Kidney epithelial cell (primary cell): ENCODE measurements around the gene SIRT6. TPM values are rescaled to one million over a fixed set of nuclear protein-coding genes. Genes with fewer than 3 reads are reported as not detected.
"Not testable (repeated sequence)": the region's sequence is repeated elsewhere in the genome, so short reads cannot be mapped to it uniquely, and the experiment has no call there.

ENCODE experiments used
- DNase-seq: peaks from one replicate; pipeline ENCODE4 v3.0.0-alpha.2; 2010; ENCODE audit warnings: low read depth
- H3K27me3 ChIP-seq: 2 replicates; pipeline ENCODE4 v1.6.0; 2011; ENCODE audit warnings: low read length; ENCODE audit not compliant: control insufficient read depth, insufficient read depth
- H3K36me3 ChIP-seq: 2 replicates; pipeline ENCODE4 v1.5.1; 2011; ENCODE audit warnings: low read length; ENCODE audit not compliant: control insufficient read depth, insufficient read depth
- H3K4me3 ChIP-seq: 2 replicates; pipeline ENCODE4 v1.5.1; 2011; ENCODE audit warnings: low read depth, mild to moderate bottlenecking, control low read depth, low read length
- total RNA-seq: library from RNA; depleted of rRNA; stranded (reverse); fragments of >200 nt; gene quantifications from 2 replicates; pipeline ENCODE4 v1.2.3, GENCODE V29; 2015
- TF ChIP-seq, protein P1 (sequence below): IDR thresholded peaks from 2 replicates; pipeline ENCODE4 v1.5.1; 2011; ENCODE audit warnings: mild to moderate bottlenecking, moderate library complexity, low read length, control low read depth, inconsistent platforms; ENCODE audit not compliant: insufficient read depth, poor library complexity, severe bottlenecking

Gene SIRT6
- total RNA-seq, 1 donor from 2014 or later: 59.2 TPM

DNA sequence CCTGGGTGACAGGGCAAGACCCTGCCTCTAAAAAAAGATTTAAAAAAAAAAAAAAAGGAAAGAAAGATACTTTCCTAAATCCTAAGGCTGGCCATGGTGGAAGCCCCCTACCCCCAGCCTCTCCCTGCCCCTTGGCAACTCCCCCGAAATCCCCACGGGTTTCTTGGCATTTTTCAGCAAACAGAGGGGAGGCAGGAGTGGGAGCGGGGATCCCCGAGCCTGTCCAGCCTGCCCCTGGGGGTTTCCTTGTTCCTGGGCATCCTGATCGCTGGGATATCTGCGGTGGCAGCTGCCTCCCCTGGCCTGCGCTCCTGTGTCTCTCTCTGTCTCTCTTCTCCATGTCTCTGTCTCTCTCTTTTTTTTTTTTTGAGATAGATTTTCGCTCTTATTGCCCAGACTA, 43.5 kb upstream of the SIRT6 start:
- H3K27me3 ChIP-seq: peaks cover 3% of the 10 kb centered on the region
- TF ChIP-seq, protein P1, sequence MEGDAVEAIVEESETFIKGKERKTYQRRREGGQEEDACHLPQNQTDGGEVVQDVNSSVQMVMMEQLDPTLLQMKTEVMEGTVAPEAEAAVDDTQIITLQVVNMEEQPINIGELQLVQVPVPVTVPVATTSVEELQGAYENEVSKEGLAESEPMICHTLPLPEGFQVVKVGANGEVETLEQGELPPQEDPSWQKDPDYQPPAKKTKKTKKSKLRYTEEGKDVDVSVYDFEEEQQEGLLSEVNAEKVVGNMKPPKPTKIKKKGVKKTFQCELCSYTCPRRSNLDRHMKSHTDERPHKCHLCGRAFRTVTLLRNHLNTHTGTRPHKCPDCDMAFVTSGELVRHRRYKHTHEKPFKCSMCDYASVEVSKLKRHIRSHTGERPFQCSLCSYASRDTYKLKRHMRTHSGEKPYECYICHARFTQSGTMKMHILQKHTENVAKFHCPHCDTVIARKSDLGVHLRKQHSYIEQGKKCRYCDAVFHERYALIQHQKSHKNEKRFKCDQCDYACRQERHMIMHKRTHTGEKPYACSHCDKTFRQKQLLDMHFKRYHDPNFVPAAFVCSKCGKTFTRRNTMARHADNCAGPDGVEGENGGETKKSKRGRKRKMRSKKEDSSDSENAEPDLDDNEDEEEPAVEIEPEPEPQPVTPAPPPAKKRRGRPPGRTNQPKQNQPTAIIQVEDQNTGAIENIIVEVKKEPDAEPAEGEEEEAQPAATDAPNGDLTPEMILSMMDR: no peak
- H3K36me3 ChIP-seq: no peaks in the 10 kb centered on the region
- DNase-seq: no peak
- no peak overlapping the region for H3K4me3 ChIP-seq

DNA sequence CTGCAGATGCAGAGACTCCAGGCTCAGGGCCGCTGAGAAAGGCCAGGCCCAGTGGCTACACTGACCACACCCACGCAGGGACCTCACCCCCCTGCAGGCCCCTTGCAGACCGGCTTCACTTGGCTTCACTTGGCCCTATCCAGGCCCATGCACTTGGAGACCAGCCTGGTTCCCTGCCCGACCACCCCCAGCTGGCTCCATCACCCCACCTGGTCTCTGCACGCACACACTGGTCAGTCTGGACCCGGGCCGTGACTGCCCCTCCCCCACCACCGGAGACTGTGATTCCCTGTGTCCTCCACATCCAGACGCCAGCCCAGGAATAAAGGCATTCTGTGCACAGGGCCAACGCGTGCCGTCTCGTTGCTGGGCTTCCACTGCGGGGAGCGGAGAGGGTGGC, 42.1 kb upstream of the SIRT6 start:
- TF ChIP-seq, protein P1: no peak

DNA sequence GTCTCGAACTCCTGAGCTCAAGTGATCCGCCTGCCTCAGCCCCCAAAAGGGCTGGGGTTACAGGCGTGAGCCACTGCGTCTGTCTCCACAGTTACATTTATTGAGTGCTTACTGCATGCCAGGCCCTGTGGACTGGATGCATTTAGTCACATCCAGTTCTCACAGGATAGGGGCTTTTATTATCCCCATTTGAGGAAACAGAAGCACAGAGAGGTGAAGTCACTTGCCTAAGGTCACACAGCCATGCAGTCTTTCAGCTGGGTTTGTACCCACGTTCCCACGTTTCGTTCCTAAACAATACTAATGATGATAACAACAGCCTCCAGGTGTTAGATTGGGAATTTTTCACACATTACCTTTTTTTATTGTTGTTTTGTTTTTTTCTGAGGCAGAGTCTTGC, 37.8 kb upstream of the SIRT6 start:
- TF ChIP-seq, protein P1: no peak
- H3K36me3 ChIP-seq: no peaks in the 10 kb centered on the region
- no peak for DNase-seq
- no peak overlapping the region for H3K4me3 ChIP-seq
- no peaks in the 10 kb centered on the region for H3K27me3 ChIP-seq

More for the DNA sequence above, 42.1 kb upstream of the SIRT6 start:
- H3K4me3 ChIP-seq: no peak overlapping the region
- no peak for DNase-seq
- no peaks in the 10 kb centered on the region for H3K36me3 ChIP-seq
- H3K27me3 ChIP-seq: peaks cover 3% of the 10 kb centered on the region

DNA sequence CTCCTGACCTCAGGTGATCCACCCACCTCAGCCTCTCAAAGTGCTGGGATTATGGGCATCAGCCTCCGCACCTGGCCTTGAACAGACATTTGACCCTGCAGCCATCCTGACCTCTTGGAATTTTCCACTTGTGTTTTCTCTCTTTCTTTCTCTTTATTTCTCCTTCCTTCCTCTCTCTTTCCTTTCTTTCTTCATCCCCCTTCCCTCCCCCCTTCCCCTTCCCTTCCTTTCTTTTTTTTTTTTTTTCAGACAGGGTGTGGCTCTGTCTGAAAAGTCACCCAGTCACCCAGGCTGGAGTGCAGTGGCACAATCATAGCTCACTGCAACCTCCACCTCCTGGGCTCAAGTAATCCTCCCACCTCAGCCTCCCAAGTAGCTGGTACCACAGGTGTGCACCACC, 36.2 kb upstream of the SIRT6 start:
- not testable (repeated sequence) for H3K27me3 ChIP-seq, H3K4me3 ChIP-seq, DNase-seq, H3K36me3 ChIP-seq

DNA sequence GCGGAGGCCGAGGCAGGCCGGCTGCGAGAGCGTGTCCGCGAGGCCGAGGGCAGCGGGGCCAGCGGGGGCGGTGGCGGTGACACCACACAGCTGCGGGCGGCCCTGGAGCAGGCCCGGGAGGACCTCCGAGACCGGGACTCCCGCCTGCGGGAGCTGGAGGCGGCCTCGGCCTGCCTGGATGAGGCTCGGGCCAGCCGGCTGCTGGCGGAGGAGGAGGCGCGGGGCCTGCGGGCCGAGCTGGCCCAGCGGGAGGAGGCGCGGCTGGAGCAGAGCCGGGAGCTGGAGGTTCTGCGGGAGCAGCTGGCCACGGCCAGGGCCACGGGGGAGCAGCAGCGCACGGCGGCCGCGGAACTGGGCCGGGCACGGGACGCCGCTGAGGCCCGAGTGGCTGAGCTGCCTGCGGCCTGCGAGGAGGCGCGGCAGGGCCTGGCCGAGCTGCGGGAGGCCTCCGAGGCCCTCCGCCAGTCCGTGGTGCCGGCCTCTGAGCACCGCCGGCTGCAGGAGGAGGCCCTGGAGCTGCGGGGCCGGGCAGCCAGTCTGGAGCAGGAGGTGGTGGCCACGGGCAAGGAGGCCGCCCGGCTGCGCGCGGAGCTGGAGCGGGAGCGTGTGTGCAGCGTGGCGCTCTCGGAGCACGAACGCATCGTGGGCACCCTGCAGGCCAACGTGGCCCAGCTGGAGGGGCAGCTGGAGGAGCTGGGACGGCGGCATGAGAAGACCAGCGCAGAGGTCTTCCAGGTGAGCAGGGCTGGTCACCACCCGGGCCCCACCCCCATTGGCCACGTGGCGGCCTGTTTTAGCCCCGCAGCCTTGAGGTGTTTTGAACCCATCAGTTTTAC, 35.3 kb upstream of the SIRT6 start:
- Histone ChIP-seq H3K4me3 (no peak overlapping the region), H3K36me3 (no peaks in the 10 kb centered on the region), H3K27me3 (peaks cover 10% of the 10 kb centered on the region)
- no peak for DNase-seq
- TF ChIP-seq, protein P1: no peak

DNA sequence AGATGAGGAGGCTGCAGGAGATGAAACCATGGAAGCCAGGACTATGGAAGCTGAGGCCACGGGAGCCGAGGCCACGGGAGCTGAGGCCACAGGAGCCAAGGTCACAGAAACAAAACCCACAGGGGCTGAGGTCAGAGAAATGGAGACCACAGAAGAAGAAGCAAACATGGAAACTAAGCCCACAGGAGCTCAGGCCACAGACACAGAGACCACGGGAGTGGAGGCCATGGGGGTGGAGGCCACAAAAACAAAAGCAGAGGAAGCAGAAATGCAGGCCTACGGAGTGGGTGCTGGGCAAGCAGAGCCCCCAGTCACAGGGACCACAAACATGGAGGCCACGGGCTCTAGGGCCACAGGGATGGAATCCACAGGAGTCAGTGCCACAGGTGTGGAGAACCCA, 34.5 kb upstream of the SIRT6 start:
- no peaks in the 10 kb centered on the region for H3K36me3 ChIP-seq
- TF ChIP-seq, protein P1: no peak
- no peak overlapping the region for H3K4me3 ChIP-seq
- H3K27me3 ChIP-seq: peaks cover 14% of the 10 kb centered on the region
- no peak for DNase-seq
